Ramos (cell line): ENCODE data around the gene MAP3K7.
"Not testable (repeated sequence)": the region's sequence is repeated elsewhere in the genome, so short reads cannot be mapped to it uniquely, and the experiment has no call there.

Source experiments
- in situ Hi-C: fragments of 300-500 bp; cut with MboI; formaldehyde crosslinking; loops from one replicate; pipeline ENCODE4 v1.14.3; 2022; ENCODE audit warnings: low sequenced_read_pairs; ENCODE audit not compliant: unreplicated experiment

Gene MAP3K7

GRCh38 chr6:90581146-90581545 is 5.7 kb downstream of the MAP3K7 start:
- in situ Hi-C loops = no loop called here

GRCh38 chr6:90578894-90579549 is 7.8 kb downstream of the MAP3K7 start:
- in situ Hi-C loops = no loop called here

GRCh38 chr6:90575267-90575666 is 11.6 kb downstream of the MAP3K7 start:
- in situ Hi-C loops = no loop called here

- in situ Hi-C loops = no loop called here
Measured at GRCh38 chr6:90574610-90575009, 12.3 kb downstream of the MAP3K7 start.

- in situ Hi-C loops = no loop called here
Measured at GRCh38 chr6:90573624-90574023, 13.2 kb downstream of the MAP3K7 start.

- in situ Hi-C loops = no loop called here
Measured at GRCh38 chr6:90572856-90573255, 14.0 kb downstream of the MAP3K7 start.

- in situ Hi-C loops = no loop called here
Measured at GRCh38 chr6:90569223-90569622, 17.6 kb downstream of the MAP3K7 start.

- in situ Hi-C loops = not testable (repeated sequence)
Measured at GRCh38 chr6:90567682-90568081, 19.2 kb downstream of the MAP3K7 start.

GRCh38 chr6:90562341-90562740 is 24.5 kb downstream of the MAP3K7 start:
- in situ Hi-C loops = not testable (repeated sequence)

GRCh38 chr6:90559931-90560330 is 26.9 kb downstream of the MAP3K7 start:
- in situ Hi-C loops = no loop called here

- in situ Hi-C loops = no loop called here
Measured at GRCh38 chr6:90557006-90557405, 29.9 kb downstream of the MAP3K7 start.

GRCh38 chr6:90547991-90548390 is 38.9 kb downstream of the MAP3K7 start:
- in situ Hi-C loops = no loop called here

- in situ Hi-C loops = no loop called here
Measured at GRCh38 chr6:90547079-90547478, 39.8 kb downstream of the MAP3K7 start.

- in situ Hi-C loops = no loop called here
Measured at GRCh38 chr6:90545448-90545847, 41.4 kb downstream of the MAP3K7 start.

- in situ Hi-C loops = no loop called here
Measured at GRCh38 chr6:90544741-90545140, 42.1 kb downstream of the MAP3K7 start.

- in situ Hi-C loops = no loop called here
Measured at GRCh38 chr6:90544081-90544480, 42.8 kb downstream of the MAP3K7 start.

- in situ Hi-C loops = no loop called here
Measured at GRCh38 chr6:90541221-90541620, 45.7 kb downstream of the MAP3K7 start.

- in situ Hi-C loops = no loop called here
Measured at GRCh38 chr6:90538278-90539046, 48.4 kb downstream of the MAP3K7 start.

- in situ Hi-C loops = no loop called here
Measured at GRCh38 chr6:90537723-90538258, 49.1 kb downstream of the MAP3K7 start.

GRCh38 chr6:90537027-90537426 is 49.8 kb downstream of the MAP3K7 start:
- in situ Hi-C loops = no loop called here

- in situ Hi-C loops = no loop called here
Measured at GRCh38 chr6:90536520-90536919, 50.4 kb downstream of the MAP3K7 start.
